ENCODE data around the gene CCDC9.

Gene CCDC9

GRCh38 chr19:47240996-47241918 lies 15.1 kb upstream of the CCDC9 start:
- Histone ChIP-seq H2AFZ (ENCODE audit: low read depth, low read length) (no peak overlapping the region), H3K4me3 (ENCODE audit: low read depth in 1 of 2, low read length in 2 of 2) (no peak overlapping the region; a peak in 1 of 4 replicates), H3K27ac (ENCODE audit: low read length) (peak overlapping the region; percentile 10; the same call in 1 of the 2 replicates), H4K20me1 (ENCODE audit: insufficient read depth, low read length) (no peaks in the 10 kb centered on the region; the same call in 1 of the 2 replicates), H3K9ac (ENCODE audit: low read depth, low read length) (no peak overlapping the region), H3K9me3 (ENCODE audit: insufficient read depth, low read length, severe bottlenecking) (no peaks in the 10 kb centered on the region), H3K36me3 (ENCODE audit: insufficient read depth, low read length) (no peaks in the 10 kb centered on the region), H3K79me2 (ENCODE audit: insufficient read depth, low read length) (no peaks in the 10 kb centered on the region), H3K4me2 (ENCODE audit: insufficient read depth, low read length) (peak overlapping the region; percentile 16), H3K4me1 (ENCODE audit: insufficient read depth, low read length) (peaks cover 30% of the 10 kb centered on the region), H3K27me3 (ENCODE audit: insufficient read depth, low read length, poor library complexity) (no peaks in the 10 kb centered on the region)
- TF ChIP-seq EZH2 (IDR thresholded peaks at IDR 0.05; ENCODE audit: borderline replicate concordance, low read depth, low read length, severe bottlenecking) (no peak), CTCF (IDR thresholded peaks at IDR 0.05; ENCODE audit: borderline replicate concordance, extremely low read depth, low read length, poor library complexity, severe bottlenecking) (no peak)
- ATAC-seq (ENCODE audit: insufficient read depth, low read depth), result peak; percentile 21
- peak; percentile 81 for DNase-seq

- Histone ChIP-seq H3K4me2 (ENCODE audit: insufficient read depth, low read length) (no peak overlapping the region), H3K9me3 (ENCODE audit: insufficient read depth, low read length, severe bottlenecking) (no peaks in the 10 kb centered on the region), H3K27ac (ENCODE audit: low read length) (no peak overlapping the region; the same call in 1 of the 2 replicates), H2AFZ (ENCODE audit: low read depth, low read length) (no peak overlapping the region), H3K4me3 (ENCODE audit: low read depth in 1 of 2, low read length in 2 of 2) (no peak overlapping the region), H3K36me3 (ENCODE audit: insufficient read depth, low read length) (no peaks in the 10 kb centered on the region), H3K4me1 (ENCODE audit: insufficient read depth, low read length) (peaks cover 30% of the 10 kb centered on the region), H3K27me3 (ENCODE audit: insufficient read depth, low read length, poor library complexity) (no peaks in the 10 kb centered on the region), H4K20me1 (ENCODE audit: insufficient read depth, low read length) (no peaks in the 10 kb centered on the region; the same call in 1 of the 2 replicates), H3K9ac (ENCODE audit: low read depth, low read length) (no peak overlapping the region), H3K79me2 (ENCODE audit: insufficient read depth, low read length) (no peaks in the 10 kb centered on the region)
- no peak for ATAC-seq (ENCODE audit: insufficient read depth, low read depth)
- TF ChIP-seq EZH2 (IDR thresholded peaks at IDR 0.05; ENCODE audit: borderline replicate concordance, low read depth, low read length, severe bottlenecking) (no peak), CTCF (IDR thresholded peaks at IDR 0.05; ENCODE audit: borderline replicate concordance, extremely low read depth, low read length, poor library complexity, severe bottlenecking) (no peak)
- no peak for DNase-seq
These were observed 14.3 kb upstream of the CCDC9 start for GRCh38 chr19:47241919-47242577.

- Histone ChIP-seq H3K4me2 (ENCODE audit: insufficient read depth, low read length) (peak overlapping the region; percentile 56; the same call in 1 of the 2 replicates), H4K20me1 (ENCODE audit: insufficient read depth, low read length) (no peaks in the 10 kb centered on the region; the same call in 1 of the 2 replicates), H3K4me3 (ENCODE audit: low read depth in 1 of 2, low read length in 2 of 2) (no peak overlapping the region), H3K79me2 (ENCODE audit: insufficient read depth, low read length) (no peaks in the 10 kb centered on the region), H3K27me3 (ENCODE audit: insufficient read depth, low read length, poor library complexity) (no peaks in the 10 kb centered on the region), H3K27ac (ENCODE audit: low read length) (peak overlapping the region; percentile 74), H2AFZ (ENCODE audit: low read depth, low read length) (no peak overlapping the region), H3K36me3 (ENCODE audit: insufficient read depth, low read length) (no peaks in the 10 kb centered on the region), H3K9ac (ENCODE audit: low read depth, low read length) (no peak overlapping the region), H3K9me3 (ENCODE audit: insufficient read depth, low read length, severe bottlenecking) (no peaks in the 10 kb centered on the region), H3K4me1 (ENCODE audit: insufficient read depth, low read length) (peaks cover 30% of the 10 kb centered on the region)
- no peak for DNase-seq
- no peak for ATAC-seq (ENCODE audit: insufficient read depth, low read depth)
- TF ChIP-seq EZH2 (IDR thresholded peaks at IDR 0.05; ENCODE audit: borderline replicate concordance, low read depth, low read length, severe bottlenecking) (no peak), CTCF (IDR thresholded peaks at IDR 0.05; ENCODE audit: borderline replicate concordance, extremely low read depth, low read length, poor library complexity, severe bottlenecking) (no peak)
These were observed 13.0 kb upstream of the CCDC9 start for GRCh38 chr19:47243364-47243775.

Measured in DND-41 (cell line).